NCI-H146 treated with DMSO at 0.1 percent for 48 hours (cell line): Measurements from ENCODE around the gene DEUP1.
A peak's percentile ranks its signal among the peaks of the same experiment; 100 is the strongest.
"Not testable (repeated sequence)": the region's sequence is repeated elsewhere in the genome, so short reads cannot be mapped to it uniquely, and the experiment has no call there.

Source experiments
- DNase-seq: peaks from one replicate; lab custom pipeline; 2025; ENCODE audit not compliant: unreplicated experiment; lab: John Stamatoyannopoulos, UW

The DEUP1 gene, protein sequence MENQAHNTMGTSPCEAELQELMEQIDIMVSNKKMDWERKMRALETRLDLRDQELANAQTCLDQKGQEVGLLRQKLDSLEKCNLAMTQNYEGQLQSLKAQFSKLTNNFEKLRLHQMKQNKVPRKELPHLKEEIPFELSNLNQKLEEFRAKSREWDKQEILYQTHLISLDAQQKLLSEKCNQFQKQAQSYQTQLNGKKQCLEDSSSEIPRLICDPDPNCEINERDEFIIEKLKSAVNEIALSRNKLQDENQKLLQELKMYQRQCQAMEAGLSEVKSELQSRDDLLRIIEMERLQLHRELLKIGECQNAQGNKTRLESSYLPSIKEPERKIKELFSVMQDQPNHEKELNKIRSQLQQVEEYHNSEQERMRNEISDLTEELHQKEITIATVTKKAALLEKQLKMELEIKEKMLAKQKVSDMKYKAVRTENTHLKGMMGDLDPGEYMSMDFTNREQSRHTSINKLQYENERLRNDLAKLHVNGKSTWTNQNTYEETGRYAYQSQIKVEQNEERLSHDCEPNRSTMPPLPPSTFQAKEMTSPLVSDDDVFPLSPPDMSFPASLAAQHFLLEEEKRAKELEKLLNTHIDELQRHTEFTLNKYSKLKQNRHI

DNA sequence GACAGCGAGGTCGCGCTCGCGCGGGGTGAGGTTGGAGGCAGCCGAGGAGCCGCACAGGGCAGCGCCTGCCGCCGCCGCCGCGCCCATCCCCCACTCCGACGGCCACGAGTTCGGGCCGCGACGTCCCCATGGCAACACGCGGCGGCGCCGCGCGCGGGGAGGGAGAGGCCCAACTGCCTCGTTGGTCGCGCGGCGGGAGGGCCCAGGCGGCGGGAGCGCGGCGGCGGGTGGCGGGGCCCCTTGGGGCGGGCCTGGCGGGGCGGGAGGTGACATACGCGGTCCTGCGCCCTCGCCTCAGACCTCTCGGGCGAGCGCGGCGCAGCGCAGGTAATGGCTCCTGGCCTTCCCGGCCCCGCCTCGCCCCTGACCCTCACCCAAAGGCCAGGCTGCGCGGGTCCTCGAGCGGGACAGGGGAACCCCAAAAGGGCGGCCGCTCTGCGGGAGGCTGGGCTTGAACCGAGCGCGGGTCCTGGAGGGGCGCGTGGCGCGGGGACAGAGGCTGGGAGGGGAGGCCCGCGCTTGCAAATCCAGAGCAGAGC, at the start of gene DEUP1:
TSS of gene DEUP1 (plus strand) at position 297 of the 539 bp plus-strand sequence. CDS start 1,518 bp downstream, outside the sequence.
- peak; percentile 4 for DNase-seq

DNA sequence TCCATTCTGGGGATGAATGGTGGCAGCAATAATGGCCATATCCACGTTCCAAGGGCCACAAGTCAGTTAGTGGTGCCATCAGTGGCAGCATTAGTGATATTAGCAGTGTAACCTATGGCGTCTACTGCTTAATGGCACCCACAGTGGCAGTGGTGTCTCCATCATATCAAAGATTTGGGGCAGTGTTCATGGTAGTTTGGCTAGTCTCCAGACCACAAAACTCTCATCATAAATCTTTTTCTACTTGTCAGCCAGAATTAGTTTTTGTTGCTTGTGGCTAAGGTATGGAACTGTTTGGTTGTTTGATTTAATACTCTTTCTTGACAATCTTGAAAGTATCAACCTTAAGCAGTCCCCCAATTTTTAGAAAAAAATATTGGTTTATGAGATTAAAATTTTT, 45.1 kb upstream of the DEUP1 start:
- DNase-seq: no peak

DNA sequence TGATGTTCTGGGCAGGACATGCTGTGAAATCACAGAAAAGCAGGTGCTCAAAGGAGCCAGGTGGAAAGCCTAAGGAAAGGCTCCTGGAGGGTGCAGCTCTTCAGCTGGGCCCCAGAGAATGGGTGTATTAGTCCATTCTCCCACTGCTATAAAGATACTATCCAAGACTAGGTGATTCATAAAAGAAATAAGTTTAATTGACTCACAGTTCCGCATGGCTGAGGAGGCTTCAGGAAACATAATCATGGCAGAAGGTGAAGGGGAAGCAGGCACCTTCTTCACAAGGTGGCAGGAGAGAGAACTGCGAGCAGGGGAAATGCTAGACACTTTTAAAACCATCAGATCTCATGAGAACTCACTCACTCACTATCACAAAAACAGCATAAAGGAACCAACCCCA, 43.1 kb upstream of the DEUP1 start:
- DNase-seq: no peak

DNA sequence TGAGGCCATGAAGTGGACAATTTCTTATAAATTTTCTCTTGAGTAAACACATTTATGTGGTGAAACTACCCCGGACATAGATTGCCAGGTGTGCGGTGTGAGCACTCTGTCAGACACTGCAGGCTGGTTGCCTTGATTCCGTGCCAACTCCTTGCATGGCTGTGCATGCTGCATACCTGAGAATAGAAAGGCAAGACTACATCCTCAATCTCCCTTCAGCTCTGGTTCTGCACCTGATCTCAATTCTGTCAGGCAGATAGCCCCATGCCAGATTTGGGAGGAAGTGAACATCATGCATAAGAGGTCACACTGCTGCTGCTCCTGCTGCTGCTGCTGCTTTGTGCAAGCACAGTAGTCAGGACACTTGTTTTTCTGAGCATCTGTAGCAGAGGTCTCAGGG, 42.5 kb upstream of the DEUP1 start:
- DNase-seq: no peak

DNA sequence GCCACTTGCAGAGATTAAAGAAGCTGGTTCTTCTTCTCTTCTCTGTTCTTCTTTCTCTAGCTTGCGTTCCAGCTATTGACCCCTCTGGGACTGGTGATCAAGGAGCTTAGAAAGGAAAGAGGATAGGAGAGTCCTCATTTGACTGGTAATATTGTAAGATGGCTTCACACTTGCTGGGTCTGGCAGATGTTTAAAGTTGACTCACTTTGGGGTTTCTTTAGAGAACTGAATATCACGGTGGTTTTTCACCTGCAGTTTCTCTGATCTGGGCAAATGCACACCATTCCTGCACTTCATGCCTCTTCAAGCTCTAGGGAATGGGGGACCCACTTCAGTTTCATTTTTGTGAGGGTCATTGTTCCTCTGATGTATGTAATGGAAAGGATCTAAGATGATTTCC, 41.8 kb upstream of the DEUP1 start:
- DNase-seq: no peak

DNA sequence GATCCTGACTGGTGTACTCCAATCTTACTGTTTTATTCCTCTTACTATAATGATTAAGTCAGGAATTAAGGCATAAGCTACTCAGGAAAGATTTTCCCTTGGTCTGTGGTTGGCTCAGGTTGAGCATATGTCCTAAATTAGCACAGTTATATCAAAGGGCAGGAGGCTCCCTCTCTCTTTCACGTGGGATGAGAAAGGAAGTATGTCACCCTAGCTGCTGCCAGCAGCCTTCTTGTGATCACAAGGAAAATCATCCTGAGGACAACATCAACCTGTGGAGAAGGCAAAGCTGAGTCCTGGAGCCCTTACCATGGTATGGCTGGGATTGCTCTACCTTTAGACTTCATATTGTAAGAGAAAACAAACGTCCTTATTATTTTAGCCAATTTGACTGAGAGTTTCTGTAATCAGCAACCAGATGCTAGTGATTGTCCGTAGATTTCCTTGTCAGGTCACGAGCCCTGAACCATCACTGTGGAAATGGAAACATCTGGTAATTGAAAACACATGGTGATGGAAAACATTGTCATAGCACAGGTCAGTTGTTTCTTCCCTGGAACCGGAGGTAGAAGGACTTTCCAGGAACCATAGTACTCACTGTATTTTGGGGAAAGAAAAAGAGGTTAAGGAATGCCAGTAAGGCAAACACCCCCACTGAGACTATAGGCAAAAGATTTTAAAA, 40.6 kb upstream of the DEUP1 start:
- DNase-seq: no peak

DNA sequence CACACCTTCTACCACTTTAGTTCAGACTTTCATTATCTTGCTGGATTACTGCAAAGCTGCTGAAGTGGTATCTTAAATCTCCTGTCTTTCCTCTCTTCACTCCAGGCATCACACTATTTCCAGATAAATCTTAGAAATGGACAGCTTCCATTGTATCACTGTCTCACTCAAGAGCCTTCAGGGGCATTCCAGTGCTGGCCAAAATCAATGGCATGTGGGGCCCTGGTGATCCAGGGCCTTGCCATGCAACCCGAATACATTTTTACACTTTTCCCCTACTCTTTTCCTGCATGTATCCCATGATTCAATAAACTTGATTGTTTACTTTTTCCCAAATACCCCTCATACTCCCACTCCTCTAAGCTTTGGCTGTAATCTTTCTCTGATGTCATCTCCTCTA, 39.4 kb upstream of the DEUP1 start:
- no peak for DNase-seq

DNA sequence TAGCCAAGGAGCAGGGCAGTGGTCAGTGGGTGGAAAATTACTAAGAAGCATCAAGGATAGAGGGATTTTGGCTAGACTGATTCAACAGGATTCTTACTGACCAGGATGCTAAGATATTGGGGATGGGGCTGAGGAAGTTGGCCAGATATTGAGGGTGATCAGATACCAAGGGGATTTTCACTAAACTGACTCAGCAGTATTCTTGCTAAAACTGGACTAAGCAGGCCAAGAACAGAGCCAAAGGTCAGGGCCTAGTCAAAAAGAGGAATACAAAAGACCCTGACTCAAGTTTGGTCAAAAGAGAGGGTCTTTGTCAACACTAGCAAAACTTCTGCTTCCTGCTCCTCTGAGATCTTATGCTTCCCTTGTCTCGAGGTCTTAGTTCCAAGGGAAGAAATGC, 38.6 kb upstream of the DEUP1 start:
- DNase-seq: no peak

DNA sequence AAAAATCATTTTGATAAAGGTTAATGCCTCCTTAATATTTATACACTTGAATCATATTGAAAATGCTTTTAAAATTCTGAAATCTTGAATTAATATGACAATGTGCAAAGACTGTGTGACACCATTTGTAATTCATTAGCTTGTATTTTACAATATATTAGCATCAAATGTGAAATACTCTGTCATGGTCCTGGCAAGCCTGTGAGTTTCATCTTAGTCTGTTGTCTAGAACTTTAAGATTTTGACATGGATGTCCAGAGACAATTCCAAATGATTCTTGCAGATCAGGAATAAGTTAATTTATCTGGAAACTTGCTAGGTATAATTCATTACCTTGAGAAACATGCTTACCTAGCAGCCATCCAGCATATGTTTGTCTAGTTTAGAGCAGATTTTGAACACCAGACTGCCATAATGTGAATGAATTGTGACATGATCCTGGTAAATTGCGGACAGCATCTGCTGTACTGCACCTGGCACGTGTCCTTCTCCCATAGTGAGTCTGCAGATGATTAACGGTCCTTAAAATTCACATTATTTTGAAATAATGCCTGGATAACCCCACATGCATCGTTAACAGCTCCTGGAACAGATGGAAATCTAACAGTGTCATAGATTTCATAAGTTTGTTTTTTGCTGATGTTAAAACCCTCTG, 34.5 kb upstream of the DEUP1 start:
- DNase-seq: no peak

DNA sequence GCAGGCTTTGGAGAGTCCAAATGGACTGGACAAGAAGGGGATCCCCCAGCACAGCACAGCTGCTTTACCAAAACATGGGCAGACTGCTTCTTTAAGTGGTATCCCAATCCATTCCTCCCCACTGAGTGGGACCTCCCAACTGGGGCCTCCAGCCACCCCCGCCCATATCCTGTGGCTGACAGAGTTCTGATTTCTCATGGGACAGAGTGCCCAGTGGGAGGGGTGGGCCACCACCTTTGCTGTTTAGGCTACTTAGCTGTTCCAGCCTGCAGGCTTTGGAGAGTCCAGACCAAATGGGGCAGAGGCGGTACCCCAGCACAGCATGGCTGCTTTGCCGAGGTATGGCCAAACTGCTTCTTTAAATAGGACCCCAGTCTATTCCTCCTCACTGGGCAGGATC, 26.9 kb upstream of the DEUP1 start:
- no peak for DNase-seq

DNA sequence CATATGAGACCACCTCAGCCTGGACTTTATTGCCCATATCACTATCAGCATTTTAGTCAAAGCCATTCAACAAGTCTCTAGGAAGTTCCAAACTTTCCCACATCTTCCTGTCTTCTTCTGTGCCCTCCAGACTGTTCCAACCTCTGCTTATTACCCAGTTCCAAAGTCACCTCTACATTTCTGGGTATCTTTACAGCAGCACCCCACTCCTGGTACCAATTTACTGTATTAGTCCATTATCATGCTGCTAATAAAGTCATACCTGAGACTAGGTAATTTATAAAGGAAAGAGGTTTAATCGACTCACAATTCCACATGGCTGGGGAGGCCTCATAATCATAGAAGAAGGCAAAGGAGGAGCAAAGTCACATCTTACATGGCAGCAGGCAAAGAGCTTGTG, 16.1 kb upstream of the DEUP1 start:
- not testable (repeated sequence) for DNase-seq

DNA sequence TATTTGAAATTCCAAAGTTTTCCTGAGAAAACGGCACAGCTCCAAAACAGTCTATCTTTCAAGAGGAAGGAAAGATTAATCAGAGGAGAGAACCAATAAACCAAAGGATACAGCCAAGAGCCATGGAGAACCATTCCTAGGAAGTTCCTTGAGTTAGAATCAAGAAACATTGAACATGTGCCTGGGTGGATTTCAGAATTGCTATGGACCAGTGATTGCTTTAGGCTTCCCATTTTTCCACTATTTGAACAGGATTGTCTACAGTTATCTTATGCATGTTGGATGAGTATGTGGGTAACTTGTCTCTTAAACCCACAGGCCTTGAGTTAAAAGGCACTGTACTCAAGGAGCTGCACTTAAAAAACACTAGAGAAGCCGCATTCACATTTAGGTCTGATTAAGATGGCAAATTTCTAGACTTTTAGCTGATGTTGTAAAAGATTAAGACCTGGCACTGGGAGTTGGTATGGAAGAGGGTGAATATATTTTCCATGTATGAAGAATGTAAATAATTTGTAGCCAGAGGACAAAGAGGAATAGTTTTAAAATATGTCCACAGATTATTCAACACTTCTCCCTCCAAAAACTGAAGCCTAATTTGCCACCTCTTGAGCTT, 11.2 kb upstream of the DEUP1 start:
- DNase-seq: no peak

DNA sequence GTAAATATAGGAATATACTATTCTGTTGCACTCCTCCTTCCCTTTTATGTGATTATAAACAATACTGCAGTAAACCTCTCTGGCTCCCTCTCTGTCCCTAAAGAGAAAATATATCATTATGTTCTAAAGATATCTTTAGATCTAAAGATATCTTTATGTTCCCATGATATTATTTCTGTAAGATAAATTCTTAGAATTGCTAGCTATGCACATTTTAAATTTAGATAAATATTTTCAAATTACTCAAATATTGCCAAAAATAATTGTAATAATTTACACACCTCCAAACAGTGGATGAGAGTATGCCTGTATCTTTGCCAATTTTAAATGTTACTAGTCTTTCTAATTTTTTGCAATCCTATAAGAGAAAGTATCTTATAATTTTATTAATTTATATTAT, 10.3 kb upstream of the DEUP1 start:
- no peak for DNase-seq

DNA sequence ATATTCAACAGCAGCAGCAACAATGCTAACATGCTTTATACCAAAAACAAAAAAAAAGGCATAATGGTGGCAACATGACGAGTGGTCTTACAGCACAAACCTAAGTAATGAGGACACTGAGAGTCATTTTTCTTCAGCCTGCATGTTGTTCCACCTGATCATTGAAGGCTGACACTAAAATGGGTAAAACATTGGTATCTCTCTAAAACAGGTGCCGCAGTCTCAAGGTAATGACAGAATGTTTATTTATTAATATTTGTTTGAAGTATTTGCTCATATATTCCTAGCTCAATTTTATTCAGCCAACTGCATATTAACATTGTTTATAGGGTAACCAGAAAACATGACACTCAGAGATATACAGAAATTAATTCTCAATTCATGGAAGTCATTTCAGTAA, 8.3 kb upstream of the DEUP1 start:
- no peak for DNase-seq

DNA sequence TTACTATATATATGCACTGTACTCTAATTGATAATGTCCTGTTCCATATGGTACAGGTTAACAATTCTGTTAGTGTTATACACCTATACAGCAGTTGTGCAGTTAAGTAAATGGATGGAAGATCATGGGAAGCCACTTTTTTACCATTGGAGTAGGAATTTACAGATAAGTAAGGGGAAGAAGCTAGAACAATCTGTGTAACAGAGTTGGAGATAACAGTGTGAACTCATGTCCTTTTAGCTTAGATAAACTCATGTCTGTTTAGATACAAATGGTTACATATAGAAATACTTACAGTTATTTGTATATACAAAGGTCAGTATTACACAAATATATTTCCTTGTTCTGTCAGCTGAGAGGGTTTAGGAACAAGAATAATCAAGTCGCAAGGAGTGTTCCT, 6.8 kb upstream of the DEUP1 start:
- DNase-seq: no peak

DNA sequence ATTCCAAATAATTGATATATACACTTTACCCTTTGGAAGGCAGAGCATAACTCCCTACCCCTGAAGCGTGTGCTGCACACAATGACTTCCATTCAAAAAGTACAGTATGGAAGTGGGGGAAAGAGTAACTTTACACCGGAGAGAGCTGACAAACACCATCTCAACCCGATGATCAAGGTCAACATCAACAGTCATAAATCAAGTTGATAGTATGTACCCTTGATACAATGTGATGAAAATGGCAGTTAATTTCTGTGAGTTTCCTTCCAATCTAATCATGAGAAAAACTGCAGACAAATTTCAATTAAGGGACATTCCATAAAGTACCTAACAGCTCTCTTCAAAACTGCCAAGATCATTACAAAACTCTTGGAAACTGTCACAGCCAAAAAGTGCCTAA, 6.0 kb upstream of the DEUP1 start:
- no peak for DNase-seq

DNA sequence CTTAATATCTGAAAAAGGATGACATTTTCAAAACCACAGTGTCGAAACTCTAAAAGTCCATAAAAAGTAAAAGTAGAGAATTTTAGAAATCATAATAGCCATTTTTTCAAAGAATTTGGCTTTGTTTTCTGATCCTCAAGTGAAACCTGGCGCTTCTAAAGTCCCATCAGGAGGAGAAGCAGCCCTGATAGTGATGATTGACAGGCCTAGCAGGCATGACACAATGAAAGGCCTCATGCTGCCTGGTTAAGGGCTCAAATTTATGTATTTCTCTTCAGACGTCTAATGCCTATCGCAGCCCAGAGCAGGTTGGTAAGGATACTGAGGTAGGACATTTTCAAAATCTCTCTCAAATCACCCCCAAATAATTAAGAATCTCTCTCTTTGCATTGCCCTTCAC, 3.9 kb upstream of the DEUP1 start:
- DNase-seq: no peak

DNA sequence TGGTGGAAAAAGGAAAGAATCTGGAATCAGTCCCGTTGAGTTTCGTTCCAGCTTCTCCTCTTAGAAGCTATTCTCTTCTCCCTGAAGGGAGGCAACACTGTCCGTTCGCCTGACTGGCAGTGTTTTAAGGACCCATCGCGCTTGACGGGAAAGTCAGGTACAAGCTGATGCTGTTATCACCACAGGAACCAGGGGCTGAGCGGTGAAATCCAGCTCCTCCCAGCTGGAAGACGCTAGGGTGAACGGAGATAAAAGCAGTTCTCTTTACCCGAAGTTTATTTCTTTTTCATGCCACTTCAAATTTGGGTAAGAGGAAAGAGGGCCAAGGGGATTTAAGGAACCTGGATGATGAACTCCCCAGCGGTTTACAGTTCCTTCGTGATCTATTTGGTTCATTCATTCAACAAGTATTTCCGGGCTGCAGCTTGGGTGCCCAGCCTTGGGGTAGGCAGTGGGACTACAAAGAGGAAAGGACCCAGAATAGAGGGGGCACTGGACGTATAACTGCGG, 551 bp upstream of the DEUP1 start:
- peak; percentile 8 for DNase-seq

DNA sequence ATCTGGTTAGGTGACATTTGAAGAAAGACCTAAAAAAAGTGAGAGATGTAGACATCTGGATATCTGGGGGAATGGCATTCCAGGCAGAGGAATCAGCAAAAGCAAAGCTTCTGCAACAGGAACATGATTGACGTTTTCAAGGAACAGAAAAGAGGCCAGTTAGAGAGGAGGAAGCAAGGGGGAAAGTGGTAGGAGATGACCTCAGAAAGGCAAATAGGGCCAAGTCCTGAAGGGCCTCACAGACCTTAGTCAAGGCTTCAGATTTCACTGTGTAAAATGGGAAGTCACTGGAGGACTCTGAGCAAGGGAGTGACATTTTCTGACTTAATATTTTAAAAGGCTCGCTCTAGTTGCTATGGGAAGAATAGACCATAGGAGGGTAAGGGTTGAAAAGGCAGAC, 9.7 kb downstream of the DEUP1 start:
- DNase-seq: no peak

DNA sequence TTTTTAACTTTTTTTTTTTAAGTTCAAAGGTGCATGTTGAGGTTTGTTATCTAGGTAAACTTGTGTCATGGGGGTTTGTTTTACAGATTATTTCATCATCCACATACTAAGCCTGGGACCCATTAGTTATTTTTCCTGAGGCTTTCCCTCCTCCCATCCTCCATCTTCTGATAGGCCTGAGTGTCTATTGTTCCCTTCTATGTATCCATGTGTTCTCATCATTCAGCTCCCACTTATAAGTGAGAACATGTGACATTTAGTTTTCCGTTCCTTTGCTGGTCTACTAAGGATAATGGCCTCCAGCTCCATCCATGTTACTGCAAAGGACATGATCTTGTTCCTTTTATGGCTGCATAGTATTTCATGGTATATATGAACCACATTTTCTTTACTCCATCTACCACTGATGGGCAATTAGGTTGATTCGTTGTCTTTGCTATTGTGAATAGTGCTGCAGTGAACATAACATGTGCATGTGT, 14.4 kb downstream of the DEUP1 start:
- no peak for DNase-seq

DNA sequence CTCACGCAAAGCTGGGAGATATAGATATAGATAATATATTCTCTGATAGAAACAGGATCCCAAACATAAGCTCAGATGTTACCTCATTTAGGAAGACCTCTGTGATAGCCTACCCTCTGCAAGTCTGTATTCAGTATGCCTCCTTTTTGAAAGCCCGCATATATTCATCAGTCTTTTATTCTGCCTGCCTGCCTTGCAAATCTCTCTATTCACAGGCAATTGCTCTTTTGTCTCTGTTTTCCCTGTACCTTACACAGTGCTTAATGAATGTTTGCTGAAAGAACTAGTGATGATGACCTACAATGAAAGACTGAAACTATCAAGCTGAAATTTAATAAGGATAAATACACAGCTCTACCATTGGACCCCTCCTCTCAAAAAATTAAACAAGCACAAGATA, 18.4 kb downstream of the DEUP1 start:
- no peak for DNase-seq
